ENCODE results near the gene GLI3.

GRCh38 chr7:41928166-41928565 lies 308.8 kb downstream of the GLI3 start:
- TF ChIP-seq CTCF (IDR thresholded peaks at IDR 0.05), result no peak
- no peak for TF ChIP-seq POLR2A (IDR thresholded peaks at IDR 0.05)
- no peak for TF ChIP-seq POLR2AphosphoS5 (IDR thresholded peaks at IDR 0.05)

All from stomach (tissue), 4 donors.